HG03342 (cell line): ENCODE measurements around the gene BRD2.
"Not testable (repeated sequence)": the region's sequence is repeated elsewhere in the genome, so short reads cannot be mapped to it uniquely, and the experiment has no call there.

Experiments
- ATAC-seq: cut with Tn5 transposase; IDR thresholded peaks from one replicate; pipeline ENCODE4 v1.9.1; 2021; ENCODE audit warnings: mild to moderate bottlenecking, moderate library complexity; ENCODE audit not compliant: unreplicated experiment

Gene BRD2

GRCh38 chr6:32968093-32968866 is at the start of gene BRD2:
Gene BRD2, plus strand, starts transcription at chr6:32968594. Its CDS starts 4,305 bp downstream, at chr6:32972899.
- peak; percentile 26 for ATAC-seq

DNA sequence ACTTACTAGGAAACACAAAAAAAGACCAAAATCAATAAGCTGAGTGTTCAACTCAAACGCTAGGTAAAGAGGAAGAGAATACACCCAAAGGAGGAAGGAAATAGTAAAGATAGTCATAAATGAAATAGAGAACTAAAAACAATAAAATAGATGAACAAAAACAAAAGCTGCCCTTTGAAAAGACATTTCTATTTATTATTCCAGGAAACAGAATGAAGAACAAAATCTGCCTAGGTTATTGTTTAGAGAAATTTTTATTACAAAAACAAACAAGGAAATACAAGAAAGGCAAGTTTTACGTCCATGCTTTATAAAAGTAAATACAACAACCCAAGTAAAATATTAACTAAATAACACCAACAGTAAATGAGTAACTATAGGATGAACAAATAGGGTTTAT is 47.7 kb upstream of the BRD2 start:
- ATAC-seq, result no peak

- ATAC-seq, result no peak
Measured at GRCh38 chr6:32922083-32922482, 46.3 kb upstream of the BRD2 start.

- ATAC-seq, result no peak
Measured at GRCh38 chr6:32931211-32931610, 37.2 kb upstream of the BRD2 start.

- ATAC-seq, result no peak
Measured at GRCh38 chr6:32932132-32932868, 36.1 kb upstream of the BRD2 start.

- no peak for ATAC-seq
Measured at GRCh38 chr6:32933661-32934085, 34.7 kb upstream of the BRD2 start.

- no peak for ATAC-seq
Measured at GRCh38 chr6:32935551-32936238, 32.7 kb upstream of the BRD2 start.

GRCh38 chr6:32936239-32937152 is 31.9 kb upstream of the BRD2 start:
- no peak for ATAC-seq

- ATAC-seq, result no peak
Measured at GRCh38 chr6:32937230-32937633, 31.2 kb upstream of the BRD2 start.

GRCh38 chr6:32938494-32938893 is 29.9 kb upstream of the BRD2 start:
- ATAC-seq, result no peak

DNA sequence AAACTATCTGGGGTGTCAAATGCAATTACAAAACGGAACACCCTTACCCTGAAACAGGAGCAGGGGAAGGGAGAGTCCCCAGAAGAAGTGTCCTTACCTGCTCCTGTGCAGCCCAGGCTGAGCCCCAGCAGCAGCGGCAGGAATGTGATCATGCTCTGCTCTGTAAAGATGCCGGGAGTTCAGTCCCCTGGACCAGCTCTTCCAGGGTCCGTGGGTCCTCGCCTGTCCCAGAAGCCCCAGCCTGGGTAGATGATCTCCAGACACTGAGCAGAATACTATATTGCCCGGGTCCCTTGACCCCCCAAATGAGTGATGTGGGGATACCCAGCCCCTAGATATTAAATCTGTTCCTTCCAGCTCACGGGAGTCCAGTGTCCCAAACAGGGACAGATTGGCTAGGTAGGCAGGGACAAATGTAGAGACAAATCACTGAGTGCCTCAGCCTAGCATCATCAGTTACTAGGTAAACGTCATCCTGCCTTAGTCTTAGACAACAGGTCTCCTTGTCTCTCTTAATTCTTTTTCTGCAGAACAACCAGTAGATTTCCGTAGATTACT is 27.7 kb upstream of the BRD2 start, which contains the start of gene HLA-DMB:
Gene HLA-DMB, minus strand, starts transcription at position 373 of the 558 bp plus-strand sequence. Its CDS starts 221 bp downstream, at position 152.
- peak; percentile 44 for ATAC-seq

- ATAC-seq, result peak; percentile 56
Measured at GRCh38 chr6:32941214-32941768, 27.1 kb upstream of the BRD2 start.

DNA sequence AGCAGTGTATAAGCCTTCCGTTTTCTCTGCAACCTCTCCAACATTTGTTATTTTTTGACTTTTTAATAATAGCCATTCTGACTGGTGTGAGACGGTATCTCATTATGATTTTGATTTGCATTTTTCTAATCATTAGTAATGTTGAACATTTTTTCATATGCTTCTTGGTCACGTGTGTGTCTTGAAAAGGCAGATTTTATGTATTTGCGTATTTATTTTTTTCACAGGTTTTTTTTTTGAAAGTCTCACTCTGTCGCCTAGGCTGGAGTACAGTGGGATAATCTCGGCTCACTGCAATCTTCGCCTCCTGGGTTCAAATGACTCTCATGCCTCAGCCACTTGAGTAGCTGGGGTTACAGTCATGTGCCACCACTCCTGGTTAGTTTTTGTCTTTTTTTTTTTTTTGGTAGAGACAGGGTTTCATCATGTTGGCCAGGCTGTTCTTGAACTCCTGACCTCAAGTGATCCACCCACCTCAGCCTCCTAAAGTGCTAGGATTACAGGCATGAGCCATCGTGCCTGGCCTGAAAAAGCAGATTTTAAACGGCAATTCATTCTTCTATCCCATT is 25.8 kb upstream of the BRD2 start:
- not testable (repeated sequence) for ATAC-seq

DNA sequence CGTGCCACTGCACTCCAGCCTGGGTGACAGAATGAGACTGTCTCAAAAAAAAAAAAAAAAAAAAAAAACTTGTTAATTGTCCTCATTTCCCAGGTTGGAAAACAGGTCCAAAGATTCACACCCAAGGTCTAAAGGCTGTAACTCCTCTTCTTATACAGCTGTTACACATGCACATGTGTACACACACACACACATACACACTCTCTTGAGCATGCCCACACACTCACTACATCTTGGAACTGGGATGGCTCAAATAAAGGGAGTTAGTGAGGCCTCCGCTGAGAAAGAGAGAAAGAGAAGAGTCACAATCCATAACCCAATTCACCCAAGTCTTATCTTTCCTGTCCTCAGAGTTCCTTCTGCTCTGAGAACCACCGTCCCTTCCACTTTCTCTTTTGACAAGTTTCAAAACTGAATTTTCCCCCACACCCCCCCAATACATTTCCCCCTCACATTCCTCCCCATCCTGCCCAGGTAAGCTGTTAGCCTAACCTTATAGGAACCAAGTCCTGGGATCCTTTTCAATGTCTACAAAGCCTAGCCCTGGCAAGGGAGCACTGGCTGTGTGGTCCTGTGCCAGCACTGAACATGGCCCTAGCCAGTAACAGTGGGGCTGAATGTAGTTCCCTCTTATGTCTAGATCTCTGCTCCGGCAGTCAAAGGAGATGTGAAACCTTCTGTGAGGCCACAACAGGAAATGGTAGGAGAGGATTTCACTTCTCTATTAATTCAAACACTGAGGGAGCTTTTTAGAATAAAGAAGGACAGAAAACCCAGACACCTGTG is 24.3 kb upstream of the BRD2 start:
- ATAC-seq, result peak; percentile 44

DNA sequence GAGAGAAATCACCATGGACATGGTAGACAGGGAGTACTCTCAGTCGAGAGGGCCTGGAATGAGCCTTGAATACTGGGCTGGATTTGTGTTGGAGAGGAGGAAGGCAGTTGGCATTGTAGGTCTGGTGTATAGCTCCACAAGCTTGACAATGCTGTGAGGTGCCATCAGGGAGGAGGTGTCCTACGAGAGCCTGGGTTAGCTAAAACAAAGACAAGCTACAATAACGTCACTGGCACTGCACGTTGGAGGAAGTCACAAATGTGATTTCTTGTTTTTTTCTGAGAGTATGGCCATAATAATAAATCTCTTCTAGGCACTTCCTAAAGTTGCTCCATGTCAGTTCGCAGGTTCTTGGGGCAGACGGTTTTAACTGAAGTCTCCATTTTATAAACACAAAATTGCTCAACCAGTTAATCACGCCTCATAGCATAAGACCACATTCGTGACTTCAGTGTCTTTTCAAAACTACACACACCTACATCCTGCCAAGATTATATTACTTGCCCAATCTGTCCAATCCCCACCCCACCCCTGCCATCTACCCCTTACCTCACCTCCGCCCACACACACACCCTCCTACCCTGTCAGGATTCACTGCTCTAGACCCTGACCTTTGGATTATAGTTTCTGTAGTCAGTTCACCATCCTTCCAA is 23.2 kb upstream of the BRD2 start:
- no peak for ATAC-seq

DNA sequence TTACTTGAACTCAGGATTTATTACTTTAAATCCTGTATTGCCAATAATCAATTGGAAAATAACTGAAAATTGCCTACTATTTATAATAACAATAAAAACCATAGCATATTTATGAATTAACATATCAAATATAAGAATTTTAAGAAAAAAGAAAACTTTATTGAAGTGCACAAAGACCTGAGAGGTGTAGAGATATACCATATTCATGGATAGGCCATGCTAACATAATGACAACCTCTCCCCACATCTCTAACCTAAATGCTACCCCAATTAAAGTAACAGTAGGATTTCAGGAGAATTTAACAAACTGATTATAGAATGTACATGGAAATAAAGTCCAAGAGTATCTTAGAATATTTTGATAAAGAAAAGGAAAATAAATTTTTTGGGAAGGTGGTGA is 22.4 kb upstream of the BRD2 start:
- no peak for ATAC-seq

DNA sequence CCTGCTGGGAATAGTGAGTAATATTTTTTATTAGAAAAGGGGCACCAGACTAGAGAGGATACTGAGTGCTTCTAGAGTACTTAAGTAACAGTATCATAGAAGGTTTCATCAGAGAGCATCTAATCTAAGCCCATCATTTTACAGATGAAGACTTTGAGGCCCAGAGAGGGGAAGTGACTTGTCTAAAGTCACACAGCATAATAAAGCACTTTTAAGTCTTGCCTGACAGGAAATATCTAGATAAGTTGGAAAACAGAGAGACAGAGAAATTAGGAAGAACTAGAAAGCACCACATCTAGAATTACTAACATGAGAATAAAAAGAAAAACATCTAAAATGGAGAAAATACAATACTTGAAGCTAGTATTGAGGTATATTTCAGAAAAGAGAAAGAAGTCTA is 21.5 kb upstream of the BRD2 start:
- no peak for ATAC-seq
